GM19438 (cell line): Measurements from ENCODE around the gene IKBKE.
A peak's percentile ranks its signal among the peaks of the same experiment; 100 is the strongest.

Experiments used
- ATAC-seq: cut with Tn5 transposase; IDR thresholded peaks from one replicate; pipeline ENCODE4 v1.9.1; 2021; ENCODE audit warnings: low read depth; ENCODE audit not compliant: unreplicated experiment

The IKBKE gene

DNA sequence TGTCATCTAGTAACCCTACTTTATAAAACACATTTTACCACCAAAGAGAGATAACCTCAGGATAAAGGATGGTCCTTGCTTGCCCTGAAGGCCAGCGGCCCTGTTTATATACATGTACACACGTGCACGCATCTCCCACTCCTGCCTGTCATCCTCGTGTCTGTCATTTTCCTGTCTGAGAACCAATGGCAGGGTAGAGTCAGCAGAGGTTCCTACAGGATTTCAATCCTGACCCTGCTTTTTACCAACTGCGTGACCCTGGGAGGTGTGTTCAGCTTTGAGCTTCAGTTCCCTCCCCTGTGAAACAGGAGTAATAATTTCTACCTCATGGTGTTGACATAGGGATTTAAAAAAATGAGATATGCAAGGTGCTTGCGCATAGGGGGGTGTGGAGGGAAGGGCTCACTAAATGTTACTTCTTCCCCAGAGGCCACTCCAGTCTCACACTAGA, 24.8 kb downstream of the IKBKE start:
- ATAC-seq = no peak

DNA sequence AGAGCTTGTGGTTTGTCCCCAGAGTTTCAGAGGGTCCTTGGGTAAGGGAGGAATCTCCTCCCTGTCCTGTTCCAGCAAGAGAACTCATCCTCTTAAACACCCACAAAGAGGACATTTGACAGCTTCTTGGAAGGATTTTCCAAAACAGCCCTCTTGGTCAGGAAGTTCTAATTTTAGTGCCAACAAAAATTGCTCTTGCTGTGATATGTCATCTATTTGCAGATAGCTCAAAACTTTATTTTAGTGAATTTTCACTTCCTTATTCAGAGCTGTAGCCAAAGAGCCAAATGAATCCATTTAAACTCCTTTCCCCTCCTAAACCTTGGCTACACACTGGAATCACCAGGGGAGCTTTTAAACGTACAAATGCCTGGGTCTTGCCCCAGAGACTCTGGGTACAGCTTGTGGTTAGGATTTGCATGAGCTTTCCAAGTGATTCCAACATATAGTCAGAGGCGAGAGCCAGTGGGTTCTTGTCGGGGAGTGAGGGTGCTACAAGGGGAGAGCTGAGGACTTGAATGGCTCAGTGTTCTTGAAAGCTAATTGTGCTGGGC, 25.3 kb downstream of the IKBKE start:
- no peak for ATAC-seq

DNA sequence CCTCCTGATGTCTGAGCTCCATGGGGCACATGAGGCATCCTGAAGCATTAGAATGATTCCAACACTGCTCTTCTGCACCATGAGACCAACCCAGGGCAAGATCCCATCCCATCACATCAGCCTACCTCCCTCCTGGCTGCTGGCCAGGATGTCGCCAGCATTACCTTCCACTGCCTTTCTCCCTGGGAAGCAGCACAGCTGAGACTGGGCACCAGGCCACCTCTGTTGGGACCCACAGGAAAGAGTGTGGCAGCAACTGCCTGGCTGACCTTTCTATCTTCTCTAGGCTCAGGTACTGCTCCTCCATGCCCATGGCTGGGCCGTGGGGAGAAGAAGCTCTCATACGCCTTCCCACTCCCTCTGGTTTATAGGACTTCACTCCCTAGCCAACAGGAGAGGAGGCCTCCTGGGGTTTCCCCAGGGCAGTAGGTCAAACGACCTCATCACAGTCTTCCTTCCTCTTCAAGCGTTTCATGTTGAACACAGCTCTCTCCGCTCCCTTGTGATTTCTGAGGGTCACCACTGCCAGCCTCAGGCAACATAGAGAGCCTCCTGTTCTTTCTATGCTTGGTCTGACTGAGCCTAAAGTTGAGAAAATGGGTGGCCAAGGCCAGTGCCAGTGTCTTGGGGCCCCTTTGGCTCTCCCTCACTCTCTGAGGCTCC, 26.0 kb downstream of the IKBKE start:
- peak; percentile 52 for ATAC-seq

DNA sequence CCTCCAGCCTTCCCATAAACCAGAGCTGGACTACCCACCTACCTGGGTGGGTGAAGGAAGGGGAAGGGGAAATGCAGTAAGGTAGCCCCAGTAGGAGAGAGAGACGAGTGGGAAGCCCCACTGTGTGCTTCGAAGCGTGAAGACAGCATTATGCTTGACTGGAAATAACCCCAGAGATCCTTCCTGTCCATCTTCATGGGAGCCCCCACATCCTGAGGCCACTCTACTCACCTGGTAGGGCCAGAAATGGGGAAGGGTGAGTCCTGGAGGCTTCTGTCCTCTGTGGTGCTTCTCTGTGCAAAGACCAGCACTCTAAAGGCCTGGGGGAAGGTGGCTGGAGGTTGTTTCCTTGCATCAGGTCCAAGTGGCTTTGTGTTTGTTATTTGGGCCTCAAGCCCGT, 27.1 kb downstream of the IKBKE start:
- ATAC-seq = no peak

DNA sequence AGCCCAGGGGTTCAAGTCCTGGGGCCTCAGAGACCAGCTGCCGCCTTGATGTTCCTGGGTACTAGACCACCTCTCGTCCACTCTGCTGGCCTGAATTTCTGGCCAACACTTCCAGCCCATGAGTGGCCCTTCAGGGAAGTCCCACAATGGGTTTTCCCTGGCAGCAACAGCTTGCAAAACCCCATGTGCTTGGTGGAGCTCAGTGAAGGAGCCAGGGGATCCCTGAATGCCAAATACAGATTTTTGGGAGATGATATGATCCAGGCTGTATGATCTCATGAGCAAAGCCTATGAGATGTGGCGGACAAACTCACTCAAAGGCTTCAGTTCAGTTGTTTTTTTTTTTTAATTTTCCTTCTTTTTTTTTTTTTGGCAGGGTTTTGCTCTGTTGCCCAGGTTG, 27.5 kb downstream of the IKBKE start:
- ATAC-seq = no peak

DNA sequence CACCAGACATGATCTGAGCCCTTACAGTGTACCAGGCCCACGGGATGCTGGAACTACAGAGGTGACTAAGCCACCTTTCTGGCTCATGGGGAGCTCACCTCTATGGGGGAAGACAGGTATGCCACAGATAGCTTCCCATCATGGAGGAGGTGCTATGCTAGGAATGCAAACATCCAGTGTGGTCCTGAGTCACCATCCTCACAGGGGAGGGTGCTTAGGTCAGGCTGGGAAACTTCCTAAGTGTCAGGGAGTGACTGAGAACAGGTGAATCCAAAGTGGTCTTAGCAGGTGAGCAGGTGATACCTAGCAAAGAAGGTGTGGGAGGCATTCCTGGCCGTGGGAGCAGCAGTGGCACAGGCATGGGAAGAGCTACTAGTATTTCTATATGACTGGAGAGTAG, 28.4 kb downstream of the IKBKE start:
- ATAC-seq = no peak

DNA sequence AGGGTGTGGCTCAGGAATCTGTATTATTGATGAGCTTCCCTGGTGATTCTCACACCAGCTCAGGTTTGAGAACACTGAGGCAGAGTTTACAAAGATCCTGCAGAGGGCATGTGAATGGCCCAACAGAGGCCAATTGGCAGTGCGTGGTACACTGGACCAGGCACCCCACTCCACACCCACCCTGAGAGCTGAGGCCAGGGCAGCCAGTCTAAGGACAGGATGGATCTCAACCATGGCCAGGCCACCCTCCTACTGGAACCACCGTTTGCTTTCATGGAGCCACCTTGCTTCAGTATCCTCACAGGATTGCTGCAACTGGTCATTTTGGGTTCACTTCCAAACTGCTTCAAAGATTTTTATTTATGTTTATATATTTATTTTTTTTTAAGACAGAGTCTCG, 29.8 kb downstream of the IKBKE start:
- no peak for ATAC-seq

DNA sequence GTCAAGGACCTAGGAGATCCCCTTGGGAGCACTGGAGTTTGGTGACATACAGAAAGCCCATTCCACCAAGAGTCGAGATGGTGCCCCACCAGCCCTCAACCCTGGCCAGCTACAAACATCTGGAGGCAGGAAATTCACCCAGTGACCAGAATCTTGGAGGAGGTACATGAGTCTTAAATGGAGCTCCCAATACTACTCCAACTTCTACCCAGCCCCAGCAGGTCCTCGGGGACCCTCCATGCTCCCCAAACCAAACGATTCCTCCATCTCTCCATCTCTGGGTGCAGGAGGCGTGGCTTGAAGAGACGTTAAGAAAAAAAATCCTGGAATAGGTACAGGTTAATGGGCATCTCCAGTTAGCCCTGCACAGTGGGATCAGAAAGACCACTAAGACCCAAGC, 31.6 kb downstream of the IKBKE start:
- ATAC-seq = no peak

DNA sequence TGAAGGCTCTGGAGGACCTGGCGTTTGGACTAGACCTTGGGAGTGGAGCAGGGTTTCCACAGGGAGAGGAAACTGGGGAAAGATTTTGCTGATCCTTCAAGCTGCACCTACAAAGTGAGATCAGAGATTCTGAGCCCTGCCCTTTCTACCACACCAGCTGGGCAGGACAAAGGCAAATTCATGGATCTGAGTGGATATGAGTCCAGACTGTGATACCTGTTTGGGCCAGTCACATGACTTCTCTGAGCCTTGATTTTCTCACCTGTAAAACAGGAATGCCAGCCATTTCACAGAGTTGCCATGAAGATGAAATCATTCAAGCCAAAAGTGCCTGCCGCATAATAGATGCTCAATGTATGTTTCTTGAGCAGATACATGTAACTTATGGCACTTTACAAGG, 32.1 kb downstream of the IKBKE start:
- no peak for ATAC-seq

DNA sequence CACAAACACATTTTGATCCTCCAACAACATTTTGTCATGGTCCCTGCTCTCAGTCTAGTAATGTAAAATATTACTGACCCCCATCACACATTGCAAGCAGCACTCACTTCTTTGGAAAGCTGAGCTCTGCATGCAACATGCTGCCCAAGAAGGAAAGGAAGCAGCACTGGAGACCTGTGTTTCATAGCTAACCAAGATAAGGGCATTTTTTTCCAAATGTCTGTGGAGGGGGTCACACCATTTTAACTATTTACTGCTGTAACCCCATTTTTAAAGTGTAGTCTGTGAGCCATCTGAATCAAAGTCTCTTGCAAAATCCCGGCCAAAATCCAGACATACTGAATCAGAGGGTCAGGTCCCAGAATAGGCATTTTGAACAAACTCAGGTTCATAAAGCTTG, 32.5 kb downstream of the IKBKE start:
- ATAC-seq = no peak

DNA sequence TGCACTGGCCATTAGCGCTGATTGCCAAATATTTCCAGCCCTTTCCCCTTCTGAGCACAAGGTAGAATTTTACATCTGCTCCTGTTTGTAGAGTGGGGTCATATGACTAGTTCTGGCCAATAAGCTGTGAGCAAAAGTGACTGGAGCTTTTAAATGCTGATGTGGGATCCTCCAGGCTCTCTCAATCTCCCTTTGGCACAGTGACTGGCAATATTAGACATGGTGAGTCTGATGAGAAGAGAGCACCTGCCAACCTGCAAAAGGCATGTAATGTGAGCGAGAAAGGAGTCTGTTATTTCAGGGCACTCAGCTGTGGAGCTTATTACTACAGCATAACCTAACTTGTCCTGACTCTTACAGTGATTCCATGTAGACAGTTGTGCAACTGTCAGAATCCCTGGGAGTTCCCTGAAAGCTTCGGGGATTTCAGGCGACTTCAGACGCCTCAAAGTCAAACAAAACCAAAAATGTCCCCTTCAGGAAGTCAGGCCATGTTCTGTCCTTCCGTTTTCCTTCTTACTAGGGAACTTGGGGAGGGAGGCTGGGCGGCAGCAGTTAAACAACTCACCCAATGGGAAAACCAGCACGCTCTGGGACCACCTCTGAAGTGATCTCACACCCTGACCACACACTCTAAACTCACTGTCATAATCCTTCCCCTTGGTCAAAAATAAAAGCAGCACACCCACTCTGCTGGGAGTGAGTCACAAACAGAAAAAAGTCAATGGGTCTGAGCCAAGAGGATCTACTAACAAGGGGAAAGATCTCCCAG, 33.5 kb downstream of the IKBKE start:
- peak; percentile 50 for ATAC-seq

DNA sequence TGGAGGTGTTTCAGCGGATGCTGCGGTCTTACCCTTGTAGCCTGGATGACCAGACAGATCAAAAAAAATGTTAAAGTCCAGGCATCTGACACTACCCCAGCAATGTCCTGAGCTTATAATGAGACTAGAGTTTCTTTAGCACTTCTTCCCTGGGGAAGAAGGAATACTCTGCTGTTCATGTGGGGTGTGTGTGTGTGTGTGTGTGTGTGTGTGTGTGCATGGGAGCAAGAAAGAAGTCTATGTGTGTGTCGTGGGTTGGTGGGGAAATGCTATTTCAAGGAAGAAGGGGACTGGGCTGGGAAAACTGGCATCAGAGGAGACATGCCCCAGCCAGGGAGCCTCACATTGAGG, 34.1 kb downstream of the IKBKE start:
- no peak for ATAC-seq

DNA sequence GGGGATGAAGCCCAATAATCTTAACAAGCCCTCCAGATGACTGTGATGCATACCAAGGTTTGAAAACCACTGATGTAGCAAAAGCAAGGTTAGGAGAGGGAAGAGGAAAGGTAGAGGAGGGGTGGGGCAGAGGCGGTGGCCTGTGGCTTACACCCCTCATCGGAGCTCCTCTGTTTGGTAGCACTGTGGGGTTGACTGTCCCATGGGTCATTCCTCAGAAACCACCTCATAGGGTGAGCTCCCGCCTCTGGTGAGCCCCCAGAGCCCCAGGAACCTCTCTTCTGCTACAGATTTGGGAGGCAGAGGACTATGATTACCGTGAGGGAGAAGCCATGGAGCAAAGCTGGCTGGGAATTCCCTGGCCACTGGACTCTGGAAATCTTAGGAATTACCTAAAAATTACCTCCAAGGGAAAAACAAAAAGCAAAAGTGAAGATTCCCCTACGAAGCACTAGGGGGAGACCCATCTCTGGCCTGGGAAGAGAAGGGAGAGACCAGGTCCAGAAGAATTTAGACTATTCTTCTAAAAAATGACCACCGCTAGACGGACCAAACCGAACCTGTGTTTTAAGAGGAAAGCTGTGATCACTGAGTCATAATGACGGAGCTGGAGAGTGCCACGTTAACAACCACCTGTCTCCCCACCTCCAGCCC, 35.6 kb downstream of the IKBKE start:
- no peak for ATAC-seq

DNA sequence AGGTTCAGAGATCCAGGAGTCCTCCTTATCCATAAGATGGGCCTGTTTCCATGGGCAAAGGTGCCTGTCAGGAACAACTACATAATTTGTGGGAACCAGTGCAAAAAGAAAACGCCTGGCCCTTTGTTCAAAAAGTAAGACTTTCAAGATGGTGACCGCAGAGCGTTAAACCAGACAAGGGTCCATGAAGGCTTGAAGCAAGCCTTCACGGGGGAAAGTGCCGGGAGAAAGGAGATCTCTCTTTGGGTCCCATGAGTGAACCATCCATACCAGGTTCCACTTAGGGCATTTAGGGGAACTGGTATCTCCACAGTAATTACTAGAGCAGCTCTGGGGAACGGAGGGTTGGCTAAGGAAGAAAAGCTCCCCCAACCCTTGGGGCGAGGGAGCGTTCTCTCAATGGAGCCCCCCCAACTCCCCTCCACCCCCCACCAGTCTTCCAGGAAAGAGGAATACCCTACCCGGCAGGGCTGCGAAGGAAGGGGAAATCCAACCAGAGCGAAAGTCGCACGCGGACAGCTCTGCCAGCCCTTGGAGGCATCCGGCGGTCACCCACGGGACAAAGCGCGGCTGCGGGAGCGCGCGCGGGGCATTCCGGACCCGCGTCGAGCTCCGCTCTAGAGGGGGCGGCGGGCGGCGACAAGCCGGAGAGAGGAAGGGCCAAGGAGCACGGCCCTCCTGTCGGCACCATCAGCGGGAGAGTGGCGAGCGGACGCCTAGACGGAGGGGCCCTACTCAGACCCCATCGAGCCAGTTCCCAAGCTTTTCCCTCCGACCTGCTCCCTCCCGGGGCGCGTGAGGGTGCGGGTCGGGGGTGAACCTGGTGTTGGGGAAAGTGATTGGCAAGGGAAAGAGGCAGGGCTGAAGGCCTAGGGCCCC, 36.4 kb downstream of the IKBKE start:
- ATAC-seq = peak; percentile 14

DNA sequence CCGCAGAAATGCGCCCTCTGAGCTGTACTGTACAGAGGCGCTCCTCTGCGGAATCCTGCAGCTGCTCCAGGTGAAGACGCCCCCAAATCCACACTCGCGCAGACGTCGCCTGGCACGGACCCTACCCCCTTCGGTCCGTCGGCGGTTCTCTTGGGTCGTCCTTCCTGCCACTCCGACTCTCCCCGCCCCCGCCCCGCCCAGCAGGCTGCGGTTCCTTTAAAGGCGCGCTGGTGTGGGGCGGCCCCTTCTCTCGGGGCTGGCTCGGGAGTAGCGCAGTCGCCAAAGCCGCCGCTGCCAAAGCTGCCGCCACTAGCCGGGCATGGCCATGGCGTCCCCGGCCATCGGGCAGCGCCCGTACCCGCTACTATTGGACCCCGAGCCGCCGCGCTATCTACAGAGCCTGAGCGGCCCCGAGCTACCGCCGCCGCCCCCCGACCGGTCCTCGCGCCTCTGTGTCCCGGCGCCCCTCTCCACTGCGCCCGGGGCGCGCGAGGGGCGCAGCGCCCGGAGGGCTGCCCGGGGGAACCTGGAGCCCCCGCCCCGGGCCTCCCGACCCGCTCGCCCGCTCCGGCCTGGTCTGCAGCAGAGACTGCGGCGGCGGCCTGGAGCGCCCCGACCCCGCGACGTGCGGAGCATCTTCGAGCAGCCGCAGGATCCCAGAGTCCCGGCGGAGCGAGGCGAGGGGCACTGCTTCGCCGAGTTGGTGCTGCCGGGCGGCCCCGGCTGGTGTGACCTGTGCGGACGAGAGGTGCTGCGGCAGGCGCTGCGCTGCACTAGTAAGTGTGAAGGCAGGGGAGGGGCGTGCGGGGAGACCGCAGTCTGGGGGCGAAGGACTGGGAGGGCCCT, 37.2 kb downstream of the IKBKE start, which contains the start of gene RASSF5:
RASSF5 (plus strand) TSS at position 248 of the 846 bp plus-strand sequence; CDS start at position 320, 72 bp downstream.
- ATAC-seq = peak; percentile 59

DNA sequence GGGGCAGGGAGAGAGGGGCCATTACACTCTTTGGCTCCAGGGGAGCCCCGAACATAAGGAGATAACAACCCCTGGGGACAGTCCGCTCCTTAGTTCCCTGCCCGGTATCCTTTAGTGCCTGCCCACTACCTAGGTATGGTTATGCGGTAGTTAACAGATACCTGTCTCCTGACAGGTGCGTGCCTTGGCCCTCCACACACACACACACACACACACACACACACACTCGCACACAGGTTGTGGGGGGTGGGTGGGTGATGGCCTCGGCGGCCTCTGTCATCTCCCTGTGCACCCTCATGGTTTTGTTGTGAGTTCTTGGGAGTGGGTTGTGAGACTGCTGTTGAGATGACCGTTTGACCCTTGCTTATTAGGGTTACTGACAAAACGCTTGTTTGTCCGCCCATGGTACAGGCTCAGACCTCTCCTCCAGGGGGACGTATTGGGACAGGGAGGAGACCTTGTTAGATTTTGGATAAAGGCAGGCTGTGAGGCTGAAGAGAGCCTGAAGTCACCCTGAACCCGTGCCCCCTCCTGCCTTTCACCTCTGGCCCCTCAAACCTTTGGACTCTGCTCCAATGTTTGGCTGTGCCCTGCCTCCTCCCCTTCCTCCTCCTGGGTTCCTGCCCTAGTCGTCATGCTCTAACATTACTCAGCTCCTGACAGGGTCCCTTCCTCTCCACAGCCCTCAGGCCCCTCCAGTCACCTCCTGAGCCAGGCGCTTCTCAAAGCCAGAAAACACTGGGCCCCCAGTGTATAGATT, 38.0 kb downstream of the IKBKE start:
- ATAC-seq = no peak

DNA sequence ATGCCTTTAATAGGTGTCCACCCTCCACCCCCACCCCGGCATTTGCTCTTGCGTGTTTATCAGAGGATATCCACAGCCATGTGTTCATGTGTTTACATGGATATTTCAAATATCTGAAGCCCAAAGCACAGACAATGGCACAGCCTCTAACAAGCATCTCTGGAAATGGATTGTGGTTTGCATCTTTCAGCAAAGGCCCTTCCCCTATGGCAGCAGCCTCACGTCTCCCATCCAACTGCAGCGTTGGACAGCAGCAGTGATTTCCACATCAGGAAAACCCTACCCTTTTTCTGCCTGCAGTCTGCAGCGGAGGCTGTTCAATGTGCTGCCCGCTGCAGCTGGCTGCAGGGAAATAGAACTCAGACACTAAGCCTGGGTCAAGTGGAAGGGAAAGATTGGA, 38.7 kb downstream of the IKBKE start:
- ATAC-seq = no peak

DNA sequence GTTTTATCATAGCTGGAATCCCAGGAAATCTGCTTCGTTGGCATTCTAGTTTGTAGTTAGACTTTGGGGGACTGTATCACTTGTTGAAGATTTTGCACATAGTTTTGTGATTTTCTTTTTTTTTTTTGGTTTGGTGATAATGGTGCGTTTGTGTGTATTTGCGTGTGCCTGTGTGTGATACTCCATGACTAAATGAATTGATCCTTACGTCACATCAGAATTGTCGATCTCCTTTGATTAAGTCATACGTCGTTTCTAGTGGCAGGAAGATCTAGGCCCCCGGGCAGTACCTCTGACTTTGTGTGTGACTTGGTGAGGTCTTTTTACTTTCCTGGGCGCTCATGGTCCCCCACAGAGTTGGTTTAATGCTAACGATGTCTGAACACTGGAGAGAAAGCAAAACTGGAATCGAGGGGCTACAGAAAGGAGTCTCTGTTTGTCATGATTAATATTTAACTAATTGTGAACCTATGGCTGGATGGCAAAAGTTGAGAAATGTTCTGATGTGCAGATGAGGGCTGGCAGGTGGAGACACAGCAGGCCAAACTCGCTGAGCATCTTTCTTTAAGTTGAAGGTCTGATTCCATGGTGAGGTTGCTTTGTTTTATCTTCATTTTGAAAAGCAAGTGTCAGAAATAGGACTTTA, 39.5 kb downstream of the IKBKE start:
- no peak for ATAC-seq
